WTC11 (cell line): Measurements from ENCODE around the gene RGS7.

ENCODE experiments used
- ESRRA ChIP-seq: sonication (generic); formaldehyde crosslinking; IDR thresholded peaks from 2 replicates; pipeline ENCODE4 v1.8.1; 2022; ENCODE audit warnings: mild to moderate bottlenecking, missing genetic modification reagents, borderline replicate concordance
- KAT7 ChIP-seq: sonication (generic); formaldehyde crosslinking; IDR thresholded peaks from 2 replicates; pipeline ENCODE4 v1.8.1; 2023; ENCODE audit warnings: missing genetic modification reagents, mild to moderate bottlenecking, borderline replicate concordance
- MXD4 ChIP-seq: fragments of 250-450 bp; sonication (Bioruptor Pico); IDR thresholded peaks from 2 replicates; pipeline ENCODE4 v1.8.0; 2021; ENCODE audit warnings: mild to moderate bottlenecking, moderate library complexity, borderline replicate concordance
- SP1 ChIP-seq: sonication (generic); formaldehyde crosslinking; conservative IDR thresholded peaks from 2 replicates; pipeline ENCODE4 v1.8.1; 2022; ENCODE audit warnings: missing genetic modification reagents
- TF ChIP-seq, protein P1 (sequence below): fragments of 200-600 bp; IDR thresholded peaks from 2 replicates; pipeline ENCODE4 v1.8.0; 2022; ENCODE audit warnings: antibody characterized with exemption
- TF ChIP-seq, protein P2 (sequence below): sonication (generic); formaldehyde crosslinking; IDR thresholded peaks from 2 replicates; pipeline ENCODE4 v1.8.0; 2022; ENCODE audit warnings: mild to moderate bottlenecking, missing genetic modification reagents
- TF ChIP-seq, protein P3 (sequence below): fragments of 250-450 bp; sonication (Bioruptor Pico); IDR thresholded peaks from 2 replicates; pipeline ENCODE4 v2.1.2; 2022; ENCODE audit warnings: mild to moderate bottlenecking, moderate library complexity
- TF ChIP-seq, protein P4 (sequence below): fragments of 250-450 bp; sonication (Bioruptor Pico); IDR thresholded peaks from 2 replicates; pipeline ENCODE4 v1.9.0; 2021; ENCODE audit warnings: mild to moderate bottlenecking

DNA sequence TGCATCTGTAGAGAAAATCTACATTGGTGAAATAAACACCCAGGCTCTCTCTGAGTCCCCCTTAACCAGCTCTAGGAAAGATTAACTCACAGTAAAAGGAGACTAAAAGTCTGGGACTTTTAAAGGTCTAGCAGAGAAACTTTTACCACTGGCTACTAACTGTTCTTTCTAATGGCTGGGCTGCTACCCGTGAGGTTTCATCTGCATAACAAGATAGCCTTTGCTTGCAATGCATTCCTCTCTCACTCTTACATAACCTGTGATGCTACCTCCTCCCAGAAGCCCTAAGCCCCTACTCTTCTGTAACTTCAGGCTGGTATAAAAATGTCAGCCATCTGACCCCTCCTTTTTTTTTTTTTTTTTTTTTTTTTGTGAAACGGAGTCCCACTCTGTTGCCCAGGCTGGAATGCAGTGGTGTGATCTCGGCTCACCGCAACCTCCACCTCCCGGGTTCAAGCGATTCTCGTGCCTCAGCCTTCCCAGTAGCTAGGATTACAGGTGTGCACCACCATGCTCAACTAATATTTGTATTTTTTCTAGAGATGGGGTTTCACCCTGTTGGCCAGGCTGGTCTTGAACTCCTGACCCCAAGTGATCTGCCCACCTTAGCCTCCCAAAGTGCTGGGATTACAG lies 344.2 kb downstream of the RGS7 start:
- TF ChIP-seq, protein P1, sequence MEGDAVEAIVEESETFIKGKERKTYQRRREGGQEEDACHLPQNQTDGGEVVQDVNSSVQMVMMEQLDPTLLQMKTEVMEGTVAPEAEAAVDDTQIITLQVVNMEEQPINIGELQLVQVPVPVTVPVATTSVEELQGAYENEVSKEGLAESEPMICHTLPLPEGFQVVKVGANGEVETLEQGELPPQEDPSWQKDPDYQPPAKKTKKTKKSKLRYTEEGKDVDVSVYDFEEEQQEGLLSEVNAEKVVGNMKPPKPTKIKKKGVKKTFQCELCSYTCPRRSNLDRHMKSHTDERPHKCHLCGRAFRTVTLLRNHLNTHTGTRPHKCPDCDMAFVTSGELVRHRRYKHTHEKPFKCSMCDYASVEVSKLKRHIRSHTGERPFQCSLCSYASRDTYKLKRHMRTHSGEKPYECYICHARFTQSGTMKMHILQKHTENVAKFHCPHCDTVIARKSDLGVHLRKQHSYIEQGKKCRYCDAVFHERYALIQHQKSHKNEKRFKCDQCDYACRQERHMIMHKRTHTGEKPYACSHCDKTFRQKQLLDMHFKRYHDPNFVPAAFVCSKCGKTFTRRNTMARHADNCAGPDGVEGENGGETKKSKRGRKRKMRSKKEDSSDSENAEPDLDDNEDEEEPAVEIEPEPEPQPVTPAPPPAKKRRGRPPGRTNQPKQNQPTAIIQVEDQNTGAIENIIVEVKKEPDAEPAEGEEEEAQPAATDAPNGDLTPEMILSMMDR: no peak
- TF ChIP-seq, protein P2, sequence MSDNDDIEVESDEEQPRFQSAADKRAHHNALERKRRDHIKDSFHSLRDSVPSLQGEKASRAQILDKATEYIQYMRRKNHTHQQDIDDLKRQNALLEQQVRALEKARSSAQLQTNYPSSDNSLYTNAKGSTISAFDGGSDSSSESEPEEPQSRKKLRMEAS: no peak
- TF ChIP-seq, protein P3, sequence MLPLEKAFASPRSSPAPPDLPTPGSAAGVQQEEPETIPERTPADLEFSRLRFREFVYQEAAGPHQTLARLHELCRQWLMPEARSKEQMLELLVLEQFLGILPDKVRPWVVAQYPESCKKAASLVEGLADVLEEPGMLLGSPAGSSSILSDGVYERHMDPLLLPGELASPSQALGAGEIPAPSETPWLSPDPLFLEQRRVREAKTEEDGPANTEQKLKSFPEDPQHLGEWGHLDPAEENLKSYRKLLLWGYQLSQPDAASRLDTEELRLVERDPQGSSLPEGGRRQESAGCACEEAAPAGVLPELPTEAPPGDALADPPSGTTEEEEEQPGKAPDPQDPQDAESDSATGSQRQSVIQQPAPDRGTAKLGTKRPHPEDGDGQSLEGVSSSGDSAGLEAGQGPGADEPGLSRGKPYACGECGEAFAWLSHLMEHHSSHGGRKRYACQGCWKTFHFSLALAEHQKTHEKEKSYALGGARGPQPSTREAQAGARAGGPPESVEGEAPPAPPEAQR: no peak
- TF ChIP-seq MXD4 (CRISPR knock-in tag): no peak
- TF ChIP-seq, protein P4, sequence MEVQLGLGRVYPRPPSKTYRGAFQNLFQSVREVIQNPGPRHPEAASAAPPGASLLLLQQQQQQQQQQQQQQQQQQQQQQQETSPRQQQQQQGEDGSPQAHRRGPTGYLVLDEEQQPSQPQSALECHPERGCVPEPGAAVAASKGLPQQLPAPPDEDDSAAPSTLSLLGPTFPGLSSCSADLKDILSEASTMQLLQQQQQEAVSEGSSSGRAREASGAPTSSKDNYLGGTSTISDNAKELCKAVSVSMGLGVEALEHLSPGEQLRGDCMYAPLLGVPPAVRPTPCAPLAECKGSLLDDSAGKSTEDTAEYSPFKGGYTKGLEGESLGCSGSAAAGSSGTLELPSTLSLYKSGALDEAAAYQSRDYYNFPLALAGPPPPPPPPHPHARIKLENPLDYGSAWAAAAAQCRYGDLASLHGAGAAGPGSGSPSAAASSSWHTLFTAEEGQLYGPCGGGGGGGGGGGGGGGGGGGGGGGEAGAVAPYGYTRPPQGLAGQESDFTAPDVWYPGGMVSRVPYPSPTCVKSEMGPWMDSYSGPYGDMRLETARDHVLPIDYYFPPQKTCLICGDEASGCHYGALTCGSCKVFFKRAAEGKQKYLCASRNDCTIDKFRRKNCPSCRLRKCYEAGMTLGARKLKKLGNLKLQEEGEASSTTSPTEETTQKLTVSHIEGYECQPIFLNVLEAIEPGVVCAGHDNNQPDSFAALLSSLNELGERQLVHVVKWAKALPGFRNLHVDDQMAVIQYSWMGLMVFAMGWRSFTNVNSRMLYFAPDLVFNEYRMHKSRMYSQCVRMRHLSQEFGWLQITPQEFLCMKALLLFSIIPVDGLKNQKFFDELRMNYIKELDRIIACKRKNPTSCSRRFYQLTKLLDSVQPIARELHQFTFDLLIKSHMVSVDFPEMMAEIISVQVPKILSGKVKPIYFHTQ (CRISPR knock-in tag): no peak
- no peak for TF ChIP-seq KAT7 (CRISPR knock-in tag)
- no peak for TF ChIP-seq SP1 (CRISPR knock-in tag)
- no peak for TF ChIP-seq ESRRA (CRISPR knock-in tag)
